ENCODE results near the gene PLEKHA5.
"Not testable (repeated sequence)": the region's sequence is repeated elsewhere in the genome, so short reads cannot be mapped to it uniquely, and the experiment has no call there.

PLEKHA5 gene

GRCh38 chr12:19410629-19411185 lies 281.2 kb downstream of the PLEKHA5 start:
- DNase-seq (ENCODE audit: low read depth): no peak

DNA sequence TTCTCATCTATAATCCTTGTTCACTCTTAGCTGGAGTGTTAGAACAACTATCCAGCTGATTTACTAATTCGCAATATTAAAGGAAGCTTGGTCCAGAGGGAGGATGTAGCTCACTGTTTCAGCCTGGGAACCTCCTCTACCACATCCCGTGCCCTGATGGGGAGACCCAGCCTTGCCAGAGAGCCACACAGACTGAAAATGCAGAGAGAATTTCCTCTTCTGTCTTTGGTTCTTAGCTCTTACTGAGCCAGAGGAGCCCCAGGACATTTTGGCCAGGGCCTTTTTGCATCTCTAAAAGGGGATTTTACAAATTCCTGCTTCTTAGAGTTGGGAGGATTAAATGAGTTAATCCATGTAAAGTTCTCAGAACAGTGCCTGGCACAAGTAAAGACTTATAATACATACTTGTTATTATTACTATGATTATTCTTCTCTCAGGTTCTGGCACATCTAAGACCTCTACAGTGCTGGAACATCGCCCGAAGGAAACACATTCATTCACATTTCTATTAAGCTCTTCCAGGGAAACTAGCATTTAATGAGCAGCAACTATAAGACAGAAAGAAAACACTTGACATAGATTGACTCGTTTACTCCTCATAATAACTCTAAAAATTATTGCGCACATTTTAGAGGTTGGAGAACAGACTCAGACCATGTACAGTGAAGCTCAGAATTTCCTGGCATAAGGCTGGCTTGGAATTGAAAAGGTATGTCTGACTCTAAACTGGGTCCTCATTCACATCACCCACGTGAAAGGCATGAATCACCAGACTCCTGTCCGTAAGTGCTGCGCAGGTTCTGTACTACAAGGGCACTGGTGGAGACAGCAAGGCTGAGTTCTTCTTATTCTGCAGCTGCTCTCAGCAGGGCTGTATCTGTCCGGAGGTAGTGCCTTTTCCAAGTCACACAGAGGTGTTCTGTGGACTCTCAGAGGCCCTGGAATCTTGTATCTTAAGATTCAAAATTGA lies 282.0 kb downstream of the PLEKHA5 start:
- DNase-seq (ENCODE audit: low read depth): no peak

GRCh38 chr12:19412844-19413243 lies 283.3 kb downstream of the PLEKHA5 start:
- DNase-seq (ENCODE audit: low read depth): no peak

GRCh38 chr12:19413582-19413981 lies 284.0 kb downstream of the PLEKHA5 start:
- DNase-seq (ENCODE audit: low read depth): not testable (repeated sequence)

- no peak for DNase-seq (ENCODE audit: low read depth)
These were observed 286.0 kb downstream of the PLEKHA5 start for GRCh38 chr12:19415563-19415962.

GRCh38 chr12:19419086-19419485 lies 289.6 kb downstream of the PLEKHA5 start:
- DNase-seq (ENCODE audit: low read depth): no peak

- DNase-seq (ENCODE audit: low read depth): no peak
These were observed 292.2 kb downstream of the PLEKHA5 start for GRCh38 chr12:19421503-19422282.

GRCh38 chr12:19423166-19423930 lies 293.8 kb downstream of the PLEKHA5 start:
- no peak for DNase-seq (ENCODE audit: low read depth)

Data from stimulated activated CD8-positive, alpha-beta memory T cell treated with anti-CD3 and anti-CD28 coated beads, Interleukin-4, amount 100 ng/mL, for 24 hours (primary cell).